Measurements from ENCODE around the gene RHBDF1.

Gene RHBDF1, protein sequence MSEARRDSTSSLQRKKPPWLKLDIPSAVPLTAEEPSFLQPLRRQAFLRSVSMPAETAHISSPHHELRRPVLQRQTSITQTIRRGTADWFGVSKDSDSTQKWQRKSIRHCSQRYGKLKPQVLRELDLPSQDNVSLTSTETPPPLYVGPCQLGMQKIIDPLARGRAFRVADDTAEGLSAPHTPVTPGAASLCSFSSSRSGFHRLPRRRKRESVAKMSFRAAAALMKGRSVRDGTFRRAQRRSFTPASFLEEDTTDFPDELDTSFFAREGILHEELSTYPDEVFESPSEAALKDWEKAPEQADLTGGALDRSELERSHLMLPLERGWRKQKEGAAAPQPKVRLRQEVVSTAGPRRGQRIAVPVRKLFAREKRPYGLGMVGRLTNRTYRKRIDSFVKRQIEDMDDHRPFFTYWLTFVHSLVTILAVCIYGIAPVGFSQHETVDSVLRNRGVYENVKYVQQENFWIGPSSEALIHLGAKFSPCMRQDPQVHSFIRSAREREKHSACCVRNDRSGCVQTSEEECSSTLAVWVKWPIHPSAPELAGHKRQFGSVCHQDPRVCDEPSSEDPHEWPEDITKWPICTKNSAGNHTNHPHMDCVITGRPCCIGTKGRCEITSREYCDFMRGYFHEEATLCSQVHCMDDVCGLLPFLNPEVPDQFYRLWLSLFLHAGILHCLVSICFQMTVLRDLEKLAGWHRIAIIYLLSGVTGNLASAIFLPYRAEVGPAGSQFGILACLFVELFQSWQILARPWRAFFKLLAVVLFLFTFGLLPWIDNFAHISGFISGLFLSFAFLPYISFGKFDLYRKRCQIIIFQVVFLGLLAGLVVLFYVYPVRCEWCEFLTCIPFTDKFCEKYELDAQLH

DNA sequence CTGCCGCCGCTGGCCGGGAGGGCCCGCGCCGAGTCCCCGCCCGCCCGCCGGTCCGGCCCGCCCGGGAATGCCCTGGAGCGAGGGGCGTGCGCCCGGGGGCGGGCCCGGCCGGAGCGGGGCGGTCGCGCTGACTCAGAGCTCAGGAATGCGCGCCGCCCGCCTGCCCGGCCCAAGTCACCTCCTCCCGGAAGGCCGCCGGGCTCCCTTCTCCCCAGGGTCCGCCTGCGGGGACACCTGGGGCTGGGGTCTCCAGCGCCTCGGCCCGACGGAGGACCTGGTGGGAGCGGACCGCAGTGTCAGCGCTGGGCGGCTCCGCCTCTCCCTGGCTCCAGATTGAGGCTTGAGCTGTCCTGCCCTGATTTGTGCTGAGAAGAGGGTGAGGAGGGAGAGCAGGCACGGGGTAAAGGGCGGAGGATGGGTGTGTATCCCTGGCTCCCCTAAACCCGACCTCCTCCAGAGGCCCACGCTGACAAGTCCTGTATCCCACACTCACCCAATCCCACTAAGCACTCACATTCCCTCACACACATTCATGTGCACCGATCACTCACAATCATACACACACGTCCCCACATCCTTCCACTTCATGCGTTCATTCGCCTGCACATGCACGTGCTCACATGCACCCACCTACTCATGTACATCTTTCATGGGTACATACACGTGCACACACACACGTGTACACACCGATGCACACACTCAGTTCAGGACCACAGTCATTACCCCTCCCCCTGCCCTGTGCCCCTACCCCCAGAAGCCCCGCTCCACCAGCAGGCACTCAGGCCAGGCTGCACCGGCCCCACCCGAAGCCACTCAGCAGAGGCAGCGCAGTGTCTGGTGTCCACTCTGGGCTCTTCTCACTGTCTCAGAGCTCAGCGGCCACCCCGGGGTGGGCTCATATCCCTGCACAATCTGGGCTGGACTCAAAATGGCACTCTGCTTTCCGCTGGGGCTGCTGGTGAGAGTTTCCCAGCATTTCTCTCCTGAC is at the start of gene RHBDF1:
Gene RHBDF1 (minus strand): TSS at position 71 of the 988 bp plus-strand sequence. CDS start 7,616 bp downstream, outside the sequence.
- DNase-seq, result no peak

DNA sequence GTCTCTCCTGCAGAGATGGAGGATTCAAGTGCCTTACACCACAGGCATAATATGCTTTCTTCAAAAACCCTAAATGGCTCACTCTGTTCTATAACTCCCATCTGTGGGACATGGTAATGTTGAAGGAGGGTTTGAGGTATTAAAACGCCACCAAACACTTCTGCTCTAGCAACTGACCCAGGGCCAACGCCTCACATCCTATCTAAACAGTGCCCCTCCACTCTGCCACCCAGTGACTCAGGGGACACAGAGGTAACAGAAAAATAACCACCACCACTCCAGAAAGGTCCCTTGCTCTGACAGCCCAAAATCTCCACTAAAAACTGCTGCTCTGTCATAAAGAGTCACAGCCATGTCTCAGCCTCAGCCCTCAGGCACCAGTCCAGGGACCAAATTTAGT is 48.3 kb upstream of the RHBDF1 start:
- no peak for DNase-seq

DNA sequence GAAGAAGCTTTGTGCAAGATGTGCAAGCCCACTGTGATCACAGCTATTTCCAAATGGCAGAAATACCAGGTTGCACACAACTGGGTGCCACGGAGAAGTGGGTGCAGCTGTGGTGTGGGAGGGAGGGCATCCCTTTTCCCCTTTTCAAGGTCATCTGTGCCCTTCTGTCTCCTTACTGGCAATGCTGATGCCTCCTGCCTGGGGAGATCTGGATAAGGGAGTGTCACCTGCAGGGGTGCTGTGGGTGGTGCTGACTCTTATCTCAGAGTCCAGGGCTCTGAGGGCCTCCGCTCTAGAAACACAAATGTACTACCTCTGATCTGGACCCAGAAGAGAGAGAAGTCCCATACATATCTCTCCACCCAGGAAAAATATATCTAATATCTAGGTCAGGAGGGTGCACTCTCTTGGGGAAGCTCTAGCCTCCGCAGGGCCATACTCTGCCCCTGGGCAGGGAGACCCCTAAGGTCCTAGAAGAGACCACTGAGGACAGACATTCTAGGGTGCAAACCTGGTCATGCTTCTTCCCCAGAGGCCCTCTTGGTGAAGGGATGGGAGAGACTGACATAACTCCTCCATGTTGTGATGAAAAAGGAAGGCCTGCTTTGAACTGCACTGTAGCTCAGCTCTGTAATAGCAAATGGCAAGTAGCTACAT is 47.5 kb upstream of the RHBDF1 start:
- DNase-seq, result no peak

DNA sequence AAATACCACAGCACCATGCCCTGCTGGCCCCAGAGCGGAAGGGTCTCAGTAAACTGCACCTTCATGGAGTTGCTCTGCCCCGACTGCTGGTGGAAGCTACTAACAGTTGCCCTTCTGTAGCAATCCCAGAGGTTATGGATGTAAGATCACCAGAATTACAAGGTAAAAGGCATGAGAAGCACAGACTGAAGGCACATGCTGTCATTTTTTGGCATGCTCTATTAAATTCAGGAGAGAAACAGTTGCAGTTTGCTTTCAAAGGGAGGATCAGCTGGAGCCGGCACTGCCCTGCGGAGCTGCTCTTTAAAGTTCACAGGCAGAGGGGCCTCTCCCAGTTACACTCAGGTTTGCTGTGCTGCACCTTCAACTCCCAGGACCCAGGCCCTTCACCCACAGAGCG is 46.9 kb upstream of the RHBDF1 start:
- DNase-seq, result no peak

DNA sequence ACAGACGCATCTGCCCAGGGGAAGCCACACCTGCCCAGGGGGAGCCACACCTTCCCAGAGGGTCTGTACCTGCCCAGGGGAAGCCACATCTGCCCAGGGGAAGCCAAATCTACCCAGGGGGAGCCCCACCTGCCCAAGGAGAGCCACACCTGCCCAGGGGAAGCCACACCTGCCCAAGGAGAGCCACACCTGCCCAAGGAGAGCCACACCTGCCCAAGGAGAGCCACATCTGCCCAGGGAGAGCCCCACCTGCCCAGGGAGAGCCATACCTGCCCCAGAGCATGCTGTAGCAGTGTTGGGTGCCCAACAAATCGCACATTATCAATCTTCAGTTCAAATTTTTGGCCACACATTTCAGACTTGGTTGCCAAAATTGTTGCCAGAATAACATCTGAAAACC is 46.4 kb upstream of the RHBDF1 start:
- DNase-seq, result no peak

DNA sequence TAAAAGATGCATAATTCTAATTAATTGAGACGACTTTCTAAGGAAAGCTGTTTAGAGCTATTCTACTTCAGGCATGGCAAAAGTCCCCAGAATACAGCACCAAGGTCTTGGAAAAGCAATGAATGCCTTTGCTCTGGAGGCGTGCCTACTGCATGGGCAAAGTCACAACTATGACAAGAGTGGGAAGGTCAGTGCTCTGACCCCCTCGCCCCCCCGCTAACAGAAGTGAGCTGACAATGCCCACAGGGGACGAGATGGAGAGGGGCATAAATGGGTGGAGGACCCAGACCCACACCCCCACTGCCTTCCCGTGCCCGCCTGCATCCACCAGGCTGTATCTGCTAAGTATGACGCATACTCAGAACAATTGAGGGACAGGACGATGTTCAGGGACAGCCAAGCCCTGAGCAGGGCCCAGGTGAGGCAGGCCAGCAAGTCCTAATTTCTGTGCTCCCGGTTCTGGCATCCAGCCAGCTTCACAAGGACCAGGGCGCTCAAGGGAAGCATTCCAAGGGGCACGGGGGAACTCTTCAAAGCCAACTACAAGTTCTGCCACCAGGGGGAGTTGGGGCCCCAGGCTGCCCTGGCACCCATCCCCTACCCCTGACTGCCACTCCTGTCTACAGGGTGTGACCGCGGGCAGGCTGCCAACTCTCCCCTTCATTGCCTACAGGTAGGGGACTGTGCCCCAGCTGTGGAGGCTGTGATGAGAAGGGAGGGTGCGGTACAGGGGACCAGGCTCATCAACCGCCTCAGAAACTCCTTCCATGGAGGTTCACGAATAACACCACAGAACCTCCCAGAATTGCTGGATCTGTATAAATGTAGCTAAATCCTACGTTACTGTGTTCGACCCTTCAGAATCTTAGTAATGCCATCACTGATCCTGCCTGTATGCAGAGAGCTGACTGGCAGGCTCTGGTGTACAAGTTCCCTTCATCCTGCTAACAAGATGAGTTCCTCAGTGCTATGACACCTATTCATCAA is 45.2 kb upstream of the RHBDF1 start:
- DNase-seq, result peak; percentile 73 to 75

DNA sequence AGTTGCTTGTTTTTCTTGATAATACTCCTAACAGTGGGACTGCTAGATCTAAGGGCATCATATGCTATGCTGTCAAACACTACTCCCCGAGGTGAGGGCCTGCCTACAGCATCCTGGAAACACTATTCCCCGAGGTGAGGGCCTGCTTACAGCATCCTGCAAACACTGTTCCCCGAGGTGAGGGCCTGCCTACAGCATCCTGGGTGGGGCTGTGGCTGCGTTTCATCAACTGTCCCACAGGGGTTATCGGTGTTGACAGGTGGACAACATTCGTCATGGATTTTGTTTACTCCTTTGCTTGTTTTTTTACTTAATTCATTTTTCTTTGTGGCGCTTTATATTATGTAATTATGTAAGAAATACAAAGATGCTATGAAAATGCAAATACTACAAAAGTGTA is 43.6 kb upstream of the RHBDF1 start:
- no peak for DNase-seq

DNA sequence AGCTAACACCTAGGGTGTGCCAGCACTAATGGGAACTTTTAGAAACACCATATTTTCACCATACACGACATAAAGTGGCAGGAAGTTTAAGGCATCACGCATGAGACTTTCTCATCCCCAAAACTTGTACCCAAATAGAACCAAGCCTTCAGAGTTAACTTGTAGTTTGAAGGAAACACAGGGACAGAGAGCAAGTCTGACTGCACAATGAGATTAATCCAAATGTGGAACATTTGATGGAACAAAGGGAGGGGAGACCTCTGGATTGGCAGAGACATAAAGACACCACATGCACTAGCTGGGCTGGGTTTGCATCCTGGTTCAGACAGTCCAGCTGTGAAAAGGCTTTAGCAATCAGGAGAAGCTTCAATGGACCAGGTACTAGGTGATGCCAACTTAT is 41.9 kb upstream of the RHBDF1 start:
- no peak for DNase-seq

DNA sequence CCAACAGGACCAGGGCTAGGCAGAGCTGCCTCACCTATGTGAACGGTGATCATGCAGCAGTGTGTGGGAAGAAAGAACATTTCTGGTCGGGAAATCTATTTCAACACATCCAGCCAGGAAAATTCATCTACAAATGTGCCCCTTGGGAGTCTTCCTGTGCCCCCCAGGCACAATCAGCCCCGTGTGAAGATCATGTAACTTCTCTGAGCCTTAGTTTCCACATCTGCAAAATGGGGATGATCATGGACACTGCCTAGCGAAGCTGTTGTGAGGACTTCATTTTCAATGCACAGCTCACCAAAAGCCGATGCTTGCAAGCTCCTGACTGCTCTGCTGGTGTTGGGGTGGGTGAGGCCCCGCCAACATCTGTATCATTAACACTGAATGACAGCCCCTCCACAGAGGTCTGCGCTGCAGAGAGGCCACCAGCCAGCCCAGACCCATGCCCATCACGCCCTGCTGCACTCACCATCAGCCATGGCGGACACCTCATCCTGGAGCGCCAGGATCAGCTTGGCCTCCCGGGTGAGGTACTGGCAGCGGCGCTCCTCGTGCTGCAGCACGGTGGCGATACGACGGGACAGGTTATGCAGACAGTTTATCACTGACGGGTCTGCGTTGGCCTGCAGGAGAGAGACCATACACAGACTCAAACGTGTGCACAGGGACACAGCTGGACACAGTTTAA is 39.9 kb upstream of the RHBDF1 start:
- no peak for DNase-seq

DNA sequence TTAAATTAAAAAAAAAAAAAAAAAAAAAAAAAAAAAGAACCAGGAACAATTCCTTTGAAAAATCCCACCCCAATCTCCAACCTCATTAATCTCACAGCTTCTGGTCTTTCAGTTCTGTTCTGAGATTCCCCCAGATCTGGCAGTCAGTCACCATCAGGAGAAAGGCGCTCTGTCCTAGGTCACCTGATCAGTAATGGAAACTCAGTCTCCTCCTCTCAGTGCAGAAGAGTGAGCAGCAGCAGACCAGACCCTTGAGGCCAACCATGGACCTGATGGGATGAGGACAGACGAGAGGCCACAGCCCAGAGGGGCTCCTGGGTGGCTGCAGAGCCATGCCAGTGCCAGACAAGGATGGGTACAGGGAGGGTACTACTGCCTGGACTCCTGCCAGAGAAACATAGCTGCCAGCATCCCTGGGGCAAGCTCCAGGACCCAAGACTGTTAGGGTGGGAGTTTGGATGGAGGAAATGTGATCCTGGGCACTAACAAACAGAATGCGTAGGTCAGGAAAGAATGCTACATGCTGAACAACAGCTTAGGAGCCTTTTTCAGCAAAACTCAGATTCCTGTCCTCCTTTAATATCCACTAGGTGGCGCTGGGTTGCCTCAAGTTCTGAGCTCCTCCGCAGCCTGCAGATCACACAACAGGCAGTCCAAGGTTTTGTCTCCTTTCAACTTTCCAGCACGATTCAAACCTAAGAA is 34.3 kb upstream of the RHBDF1 start:
- peak; percentile 51 to 75 for DNase-seq

DNA sequence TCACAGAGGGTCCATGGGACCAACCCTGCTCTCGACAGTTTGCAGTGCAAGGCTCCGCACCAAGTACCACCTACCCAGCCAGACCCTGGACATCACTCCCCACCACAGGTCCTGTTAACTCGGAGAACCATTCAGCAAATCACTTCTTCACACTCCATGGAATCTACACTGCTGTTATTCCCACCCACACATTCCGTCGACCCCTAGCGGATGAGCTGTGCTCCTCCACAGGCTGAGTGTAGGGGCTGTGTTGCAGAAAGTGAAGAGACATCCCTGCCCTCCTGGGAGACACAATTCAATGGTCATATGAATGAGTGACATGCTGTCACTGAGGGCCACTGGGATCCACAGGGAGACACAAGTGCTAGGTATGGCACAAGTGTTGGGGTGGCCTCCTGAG is 33.1 kb upstream of the RHBDF1 start:
- DNase-seq, result no peak

DNA sequence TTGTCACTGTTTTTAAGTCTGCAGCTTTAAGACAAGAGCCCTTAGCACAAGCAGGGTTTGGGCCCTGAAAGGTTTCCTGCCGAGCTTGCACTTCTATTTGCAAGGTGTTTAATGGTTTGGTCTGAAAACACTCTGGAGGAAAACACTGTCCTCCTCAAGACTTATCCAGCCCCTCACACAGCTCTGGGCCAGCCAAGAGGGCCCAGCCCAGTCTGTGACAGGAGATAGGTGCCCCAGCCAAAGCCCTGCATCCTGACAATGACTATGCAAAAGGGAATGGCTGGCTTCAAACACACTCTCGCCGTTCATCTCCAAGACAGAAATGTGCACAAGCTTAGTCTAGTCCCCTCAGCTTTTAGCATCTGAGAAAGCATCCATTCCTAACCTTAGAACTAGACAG is 32.5 kb upstream of the RHBDF1 start:
- DNase-seq, result no peak

DNA sequence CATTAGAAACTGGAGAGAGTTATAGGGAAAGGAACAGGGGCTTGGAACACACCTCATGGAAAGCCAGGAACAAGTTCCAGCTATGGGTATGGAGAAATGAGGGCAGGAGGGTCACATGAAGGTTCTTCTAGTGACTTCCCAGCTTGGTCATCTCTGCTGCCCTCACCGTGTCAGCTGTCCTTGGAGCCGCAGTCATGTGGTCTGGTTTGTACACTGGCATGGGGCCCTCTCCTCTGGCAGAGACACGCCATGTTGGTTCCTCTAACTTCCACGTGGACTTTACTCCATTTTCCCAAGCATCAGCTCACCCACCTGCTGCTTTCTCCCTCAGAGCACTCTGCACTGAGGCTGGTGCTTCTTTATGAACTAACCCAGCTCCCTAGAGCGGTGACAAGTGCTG is 31.9 kb upstream of the RHBDF1 start:
- no peak for DNase-seq

DNA sequence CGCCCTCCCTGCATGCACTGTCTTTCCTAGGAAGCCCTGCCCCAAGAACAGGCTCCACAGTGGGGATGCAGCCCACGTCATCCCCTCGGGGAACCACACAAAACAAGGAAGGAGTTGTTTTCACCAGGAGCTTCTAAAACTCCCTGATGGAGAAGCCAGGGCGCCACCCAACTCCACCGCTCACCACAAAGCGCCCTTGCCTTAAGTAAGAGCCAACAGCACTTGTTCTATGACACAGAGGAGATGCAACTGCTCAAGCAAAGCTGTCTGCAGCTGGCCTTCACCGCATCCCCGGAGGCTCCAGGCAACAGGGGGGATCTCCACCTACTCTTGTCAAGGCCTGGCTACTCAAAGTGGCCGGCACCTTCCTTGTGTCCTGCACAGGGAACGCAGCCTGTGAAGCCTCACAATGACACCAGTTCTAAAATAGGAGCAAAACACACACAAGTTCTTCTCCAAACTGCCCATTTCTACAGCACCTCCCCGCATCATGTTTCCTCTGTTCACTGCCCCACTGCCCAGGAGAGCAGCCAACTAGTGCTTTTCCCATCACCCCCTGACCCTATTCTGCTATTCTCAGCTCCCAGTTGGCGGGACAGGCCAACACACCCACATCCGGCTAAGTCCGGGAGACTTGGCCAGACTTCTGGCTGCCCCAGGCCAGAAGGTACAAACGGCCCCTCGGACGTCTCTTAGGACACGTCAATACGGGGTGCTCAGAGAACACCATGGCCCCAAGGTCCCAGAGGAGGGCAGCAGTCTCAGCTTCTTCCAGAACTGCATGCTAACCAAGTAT is 29.8 kb upstream of the RHBDF1 start:
- DNase-seq, result no peak

DNA sequence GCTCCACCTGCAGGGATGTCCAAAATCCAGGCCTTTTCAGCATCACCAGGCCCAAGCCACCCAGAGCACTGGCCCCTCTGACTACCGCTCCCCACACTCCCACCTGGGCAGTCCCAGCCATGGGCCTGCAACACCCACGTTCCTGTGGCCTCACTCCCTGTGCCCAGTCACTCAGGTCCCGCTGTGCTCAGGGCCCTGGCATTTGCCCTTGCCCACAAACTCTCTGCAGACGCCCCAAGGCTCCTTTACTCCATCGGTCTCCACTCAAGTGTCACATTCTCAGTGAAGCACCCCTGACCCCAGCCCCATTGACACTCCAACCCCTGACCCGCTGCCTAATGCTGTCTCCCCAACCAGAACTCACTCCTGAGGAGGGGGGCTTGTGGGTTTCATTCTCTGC is 29.2 kb upstream of the RHBDF1 start:
- DNase-seq, result no peak

DNA sequence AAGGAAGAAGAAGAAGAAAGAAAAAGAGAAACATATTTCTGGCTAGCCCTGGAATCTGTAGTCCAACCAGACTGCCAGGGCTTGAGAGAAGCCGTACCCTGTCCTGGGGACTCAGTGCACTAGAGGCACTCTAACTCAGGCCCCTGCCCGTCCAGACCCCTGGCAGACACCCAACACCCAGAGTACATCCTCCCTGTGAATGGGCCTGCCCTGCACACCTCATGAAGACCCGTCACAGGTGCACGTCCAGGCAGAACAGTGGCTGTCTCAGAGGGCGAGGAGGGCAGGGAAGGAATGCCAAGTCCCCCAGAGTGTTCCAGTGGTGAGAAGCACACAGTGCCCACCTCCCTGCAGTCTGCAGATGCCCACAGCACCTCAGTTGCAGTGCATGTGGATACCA is 28.6 kb upstream of the RHBDF1 start:
- no peak for DNase-seq

DNA sequence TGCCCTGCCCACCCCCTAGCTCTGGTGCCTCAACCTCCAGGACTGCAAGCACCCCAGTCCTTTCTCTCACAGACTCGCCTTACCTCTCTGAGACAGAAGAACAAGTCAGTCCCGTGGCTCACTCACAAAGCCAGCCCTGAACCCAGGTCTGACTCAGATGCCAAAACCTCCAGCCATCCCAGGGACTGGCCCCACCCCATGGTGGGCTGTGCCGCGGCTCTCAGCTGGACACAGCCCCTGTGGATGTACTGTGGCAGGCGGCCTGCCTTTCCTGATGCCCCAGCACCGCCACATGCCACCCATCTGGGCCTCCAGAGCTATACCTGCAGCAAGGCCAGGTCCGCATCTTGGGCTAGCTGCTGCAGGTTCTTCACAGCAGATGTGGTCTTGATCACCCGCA is 25.4 kb upstream of the RHBDF1 start:
- DNase-seq, result no peak

DNA sequence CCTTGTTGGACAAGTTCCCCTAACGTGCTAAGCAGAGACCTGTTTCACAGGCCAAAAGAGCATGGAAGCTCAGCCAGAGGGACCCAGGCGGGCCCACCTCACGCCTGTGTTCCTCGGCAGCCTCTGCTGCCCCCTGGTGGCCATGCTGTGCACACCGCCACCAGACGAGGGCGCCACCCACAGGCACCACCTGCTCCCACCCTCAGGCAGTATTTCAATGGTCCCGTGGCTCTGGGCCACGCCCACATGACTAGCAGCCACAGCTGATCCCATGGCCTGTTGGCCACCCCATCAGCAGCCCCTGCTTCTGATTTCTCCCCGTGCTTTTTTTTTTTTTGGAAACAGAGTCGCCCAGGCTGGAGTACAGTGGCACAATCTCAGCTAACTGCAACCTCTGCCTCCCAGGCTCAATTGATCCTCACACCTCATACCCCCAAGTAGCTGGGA is 24.5 kb upstream of the RHBDF1 start:
- peak; percentile 79 to 82 for DNase-seq

DNA sequence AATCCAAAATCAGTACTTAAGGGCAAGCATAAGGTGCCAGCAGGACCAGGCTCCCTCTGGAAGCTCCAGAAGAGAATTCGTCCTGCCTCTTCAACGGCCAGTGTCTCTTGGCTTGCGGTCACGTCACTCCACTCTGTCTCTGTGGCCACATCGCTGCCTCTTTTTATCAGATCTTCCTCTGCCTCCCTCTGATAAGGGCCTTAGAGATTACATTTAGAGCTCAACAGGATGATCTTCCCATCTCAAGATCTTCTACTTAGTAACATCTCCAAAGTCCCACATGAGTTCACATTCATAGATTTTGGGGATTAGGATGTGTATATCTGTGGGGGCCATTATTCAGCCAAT is 22.5 kb upstream of the RHBDF1 start:
- no peak for DNase-seq
